ENCODE results near the gene PRIM2.
"Not testable (repeated sequence)": the region's sequence is repeated elsewhere in the genome, so short reads cannot be mapped to it uniquely, and the experiment has no call there.

- TF ChIP-seq, protein P1, sequence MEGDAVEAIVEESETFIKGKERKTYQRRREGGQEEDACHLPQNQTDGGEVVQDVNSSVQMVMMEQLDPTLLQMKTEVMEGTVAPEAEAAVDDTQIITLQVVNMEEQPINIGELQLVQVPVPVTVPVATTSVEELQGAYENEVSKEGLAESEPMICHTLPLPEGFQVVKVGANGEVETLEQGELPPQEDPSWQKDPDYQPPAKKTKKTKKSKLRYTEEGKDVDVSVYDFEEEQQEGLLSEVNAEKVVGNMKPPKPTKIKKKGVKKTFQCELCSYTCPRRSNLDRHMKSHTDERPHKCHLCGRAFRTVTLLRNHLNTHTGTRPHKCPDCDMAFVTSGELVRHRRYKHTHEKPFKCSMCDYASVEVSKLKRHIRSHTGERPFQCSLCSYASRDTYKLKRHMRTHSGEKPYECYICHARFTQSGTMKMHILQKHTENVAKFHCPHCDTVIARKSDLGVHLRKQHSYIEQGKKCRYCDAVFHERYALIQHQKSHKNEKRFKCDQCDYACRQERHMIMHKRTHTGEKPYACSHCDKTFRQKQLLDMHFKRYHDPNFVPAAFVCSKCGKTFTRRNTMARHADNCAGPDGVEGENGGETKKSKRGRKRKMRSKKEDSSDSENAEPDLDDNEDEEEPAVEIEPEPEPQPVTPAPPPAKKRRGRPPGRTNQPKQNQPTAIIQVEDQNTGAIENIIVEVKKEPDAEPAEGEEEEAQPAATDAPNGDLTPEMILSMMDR (IDR thresholded peaks at IDR 0.05; ENCODE audit: insufficient read depth, low read length), result not testable (repeated sequence)
- TF ChIP-seq, protein P2, sequence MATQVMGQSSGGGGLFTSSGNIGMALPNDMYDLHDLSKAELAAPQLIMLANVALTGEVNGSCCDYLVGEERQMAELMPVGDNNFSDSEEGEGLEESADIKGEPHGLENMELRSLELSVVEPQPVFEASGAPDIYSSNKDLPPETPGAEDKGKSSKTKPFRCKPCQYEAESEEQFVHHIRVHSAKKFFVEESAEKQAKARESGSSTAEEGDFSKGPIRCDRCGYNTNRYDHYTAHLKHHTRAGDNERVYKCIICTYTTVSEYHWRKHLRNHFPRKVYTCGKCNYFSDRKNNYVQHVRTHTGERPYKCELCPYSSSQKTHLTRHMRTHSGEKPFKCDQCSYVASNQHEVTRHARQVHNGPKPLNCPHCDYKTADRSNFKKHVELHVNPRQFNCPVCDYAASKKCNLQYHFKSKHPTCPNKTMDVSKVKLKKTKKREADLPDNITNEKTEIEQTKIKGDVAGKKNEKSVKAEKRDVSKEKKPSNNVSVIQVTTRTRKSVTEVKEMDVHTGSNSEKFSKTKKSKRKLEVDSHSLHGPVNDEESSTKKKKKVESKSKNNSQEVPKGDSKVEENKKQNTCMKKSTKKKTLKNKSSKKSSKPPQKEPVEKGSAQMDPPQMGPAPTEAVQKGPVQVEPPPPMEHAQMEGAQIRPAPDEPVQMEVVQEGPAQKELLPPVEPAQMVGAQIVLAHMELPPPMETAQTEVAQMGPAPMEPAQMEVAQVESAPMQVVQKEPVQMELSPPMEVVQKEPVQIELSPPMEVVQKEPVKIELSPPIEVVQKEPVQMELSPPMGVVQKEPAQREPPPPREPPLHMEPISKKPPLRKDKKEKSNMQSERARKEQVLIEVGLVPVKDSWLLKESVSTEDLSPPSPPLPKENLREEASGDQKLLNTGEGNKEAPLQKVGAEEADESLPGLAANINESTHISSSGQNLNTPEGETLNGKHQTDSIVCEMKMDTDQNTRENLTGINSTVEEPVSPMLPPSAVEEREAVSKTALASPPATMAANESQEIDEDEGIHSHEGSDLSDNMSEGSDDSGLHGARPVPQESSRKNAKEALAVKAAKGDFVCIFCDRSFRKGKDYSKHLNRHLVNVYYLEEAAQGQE (IDR thresholded peaks at IDR 0.05; ENCODE audit: insufficient replicate concordance, low read depth), result not testable (repeated sequence)
- TF ChIP-seq POLR2AphosphoS5 (IDR thresholded peaks at IDR 0.05; ENCODE audit: low read depth); SPI1 (IDR thresholded peaks at IDR 0.05; ENCODE audit: borderline replicate concordance, low read depth); GABPA (IDR thresholded peaks at IDR 0.05; ENCODE audit: low read depth): not testable (repeated sequence)
Measured at GRCh38 chr6:57579489-57579888, 262.1 kb downstream of the PRIM2 start.
